NK-92 (cell line): ENCODE results near the gene RDH12.
"Not testable (repeated sequence)": the region's sequence is repeated elsewhere in the genome, so short reads cannot be mapped to it uniquely, and the experiment has no call there.

Experiments
- DNase-seq: peaks from one replicate; lab custom pipeline; 2025; ENCODE audit not compliant: unreplicated experiment; lab: John Stamatoyannopoulos, UW

RDH12 gene

DNA sequence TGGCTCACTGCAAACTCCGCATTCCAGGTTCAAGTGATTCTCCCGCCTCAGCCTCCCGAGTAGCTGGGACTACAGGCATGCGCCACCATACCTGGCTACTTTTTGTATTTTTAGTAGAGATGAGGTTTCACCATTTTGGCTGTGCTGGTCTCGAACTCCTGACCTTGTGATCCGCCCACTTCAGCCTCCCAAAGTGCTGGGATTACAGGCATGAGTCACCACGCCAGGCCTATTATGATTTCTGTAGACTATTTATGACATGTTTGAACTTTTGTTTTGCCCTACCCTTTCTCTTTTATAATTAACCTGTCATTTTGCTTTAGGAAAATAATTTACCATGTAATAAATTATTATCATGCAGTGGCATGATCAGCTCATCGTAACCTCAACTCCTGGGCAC is at the start of gene RDH12:
Gene RDH12, plus strand, starts transcription at position 395 of the 400 bp plus-strand sequence. CDS start 20,757 bp downstream, outside the sequence.
- not testable (repeated sequence) for DNase-seq

GRCh38 chr14:67652189-67652588 is 49.5 kb upstream of the RDH12 start:
- no peak for DNase-seq

DNA sequence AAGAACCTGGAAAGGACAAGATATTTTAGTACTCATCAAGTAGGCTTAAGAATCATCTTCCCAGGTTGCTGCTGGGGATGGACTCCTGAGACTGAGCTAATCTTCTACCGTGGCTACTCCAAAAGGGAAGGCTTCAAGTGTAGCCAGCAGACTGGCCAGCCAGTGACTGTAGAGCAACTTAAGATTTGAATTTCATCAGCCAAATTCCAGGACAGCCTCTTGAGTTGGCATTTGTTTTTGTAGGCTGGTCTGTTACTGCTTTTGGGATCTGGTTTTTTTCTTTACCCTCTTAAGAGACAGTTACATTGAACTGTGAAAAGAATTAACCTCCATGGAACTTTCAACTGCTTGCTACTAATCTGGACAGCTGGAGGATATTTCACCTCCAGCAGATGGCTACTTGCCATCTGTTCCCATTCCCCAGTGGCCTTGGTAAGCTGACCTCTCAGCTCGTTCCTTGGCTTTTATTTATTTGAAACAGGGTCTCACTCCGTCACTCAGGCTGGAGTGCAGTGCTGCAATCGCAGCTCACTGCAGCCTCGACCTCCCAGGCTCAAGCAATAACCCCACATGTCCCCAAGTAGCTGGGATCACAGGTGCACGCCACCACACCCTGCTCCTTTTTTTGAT is 47.9 kb upstream of the RDH12 start:
- DNase-seq = no peak

- DNase-seq = no peak
Measured at GRCh38 chr14:67663633-67664032, 38.1 kb upstream of the RDH12 start.

DNA sequence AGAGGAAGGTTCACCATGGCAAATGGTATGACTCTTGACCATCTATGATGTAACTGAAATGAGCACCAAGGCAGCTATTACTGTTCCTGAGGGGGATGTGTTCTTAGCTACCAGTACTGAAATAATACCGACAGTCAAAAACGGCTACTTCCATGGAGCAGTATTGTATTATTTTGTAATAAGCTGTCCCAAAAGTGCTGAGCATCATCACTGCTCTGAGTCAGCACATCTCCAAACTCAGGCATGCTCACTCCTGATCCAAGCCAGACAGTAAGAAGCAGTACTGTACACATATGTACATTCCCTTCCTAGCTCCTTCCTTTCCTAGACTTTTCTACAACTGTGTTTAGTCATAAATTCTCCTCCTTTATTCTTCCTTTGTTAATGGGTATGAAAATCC is 35.8 kb upstream of the RDH12 start:
- no peak for DNase-seq

- no peak for DNase-seq
Measured at GRCh38 chr14:67666750-67667449, 34.8 kb upstream of the RDH12 start.

- no peak for DNase-seq
Measured at GRCh38 chr14:67668559-67668958, 33.1 kb upstream of the RDH12 start.

DNA sequence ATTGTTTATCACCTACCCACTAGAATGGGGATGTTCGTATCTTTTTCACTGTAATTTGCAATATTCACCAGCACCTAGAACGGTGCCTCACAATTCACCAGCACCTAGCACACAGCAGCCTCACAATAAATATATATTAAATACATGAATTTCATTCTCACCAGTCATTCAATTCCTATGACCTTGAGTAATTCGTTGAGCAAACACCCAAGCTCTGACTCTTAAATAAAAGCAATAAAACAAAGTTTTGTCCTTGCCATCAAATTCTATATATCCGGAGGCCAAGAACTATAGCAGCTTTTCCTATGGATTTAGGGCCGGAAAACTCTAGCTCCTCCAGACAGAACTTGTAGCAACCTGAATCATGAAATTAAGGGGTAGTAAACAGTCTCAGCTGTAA is 28.2 kb upstream of the RDH12 start:
- DNase-seq = no peak

- no peak for DNase-seq
Measured at GRCh38 chr14:67674139-67674479, 27.6 kb upstream of the RDH12 start.

- no peak for DNase-seq
Measured at GRCh38 chr14:67674480-67675218, 27.0 kb upstream of the RDH12 start, which contains the start of gene VTI1B. Gene VTI1B, minus strand, starts transcription at chr14:67674632. Its CDS starts 143 bp downstream, at chr14:67674489.

DNA sequence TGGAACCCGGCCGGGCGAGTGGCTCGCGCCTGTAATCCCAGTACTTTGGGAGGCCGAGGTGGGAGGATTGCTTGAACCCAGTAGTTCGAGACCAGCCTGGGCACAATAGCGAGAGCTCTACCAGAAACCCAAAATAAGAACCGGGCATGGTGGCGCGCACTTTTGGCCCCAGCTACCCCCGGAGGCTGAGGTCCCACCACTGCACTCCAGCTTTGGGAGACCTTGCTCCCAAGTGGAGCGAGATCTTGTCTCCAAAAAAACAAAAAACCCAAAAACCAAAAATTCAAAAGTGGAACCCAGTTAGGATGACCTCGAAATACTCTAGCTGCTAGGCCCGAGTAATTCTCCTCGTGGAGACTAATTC is 26.5 kb upstream of the RDH12 start:
- DNase-seq = no peak

DNA sequence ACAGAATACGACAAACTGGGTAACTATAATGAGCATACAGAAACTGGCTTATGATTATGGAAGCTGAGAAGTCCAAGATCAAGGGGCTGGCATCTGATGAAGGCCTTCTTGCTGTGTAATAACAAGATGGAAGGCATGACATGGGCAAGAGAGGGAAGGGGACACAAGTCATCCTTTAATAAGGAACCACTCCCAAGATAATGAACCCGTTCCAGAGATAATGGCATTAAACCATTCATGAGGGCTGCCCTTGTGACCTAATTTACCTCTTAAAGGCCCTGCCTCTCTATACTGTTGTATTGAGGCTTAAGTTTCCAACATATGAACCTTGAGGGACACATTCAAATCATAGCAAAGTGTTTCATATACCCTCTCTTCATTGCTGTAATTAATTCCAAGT is 22.7 kb upstream of the RDH12 start:
- DNase-seq = no peak

DNA sequence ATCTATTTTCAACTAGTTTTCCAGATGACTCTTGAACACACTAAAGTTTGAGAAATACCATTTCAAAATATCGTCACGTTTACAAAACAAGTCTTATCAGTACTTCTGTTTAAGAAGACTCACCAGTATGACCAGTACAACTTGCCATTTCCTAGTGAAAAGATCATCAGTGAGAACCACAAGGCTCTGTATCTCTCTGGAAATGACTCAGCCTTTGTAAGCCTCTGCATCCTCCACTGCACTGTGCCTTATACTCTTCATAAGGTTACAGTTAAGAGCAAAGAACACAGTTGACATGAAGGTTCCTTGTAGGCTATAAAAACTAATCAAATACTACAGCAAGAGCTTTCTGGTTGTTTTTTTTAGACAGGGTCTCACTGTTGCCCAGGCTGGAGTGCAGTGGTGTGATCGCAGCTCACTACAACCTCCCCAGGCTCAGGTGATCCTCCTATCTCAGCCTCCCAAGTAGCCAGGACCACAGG is 21.5 kb upstream of the RDH12 start:
- DNase-seq = no peak

DNA sequence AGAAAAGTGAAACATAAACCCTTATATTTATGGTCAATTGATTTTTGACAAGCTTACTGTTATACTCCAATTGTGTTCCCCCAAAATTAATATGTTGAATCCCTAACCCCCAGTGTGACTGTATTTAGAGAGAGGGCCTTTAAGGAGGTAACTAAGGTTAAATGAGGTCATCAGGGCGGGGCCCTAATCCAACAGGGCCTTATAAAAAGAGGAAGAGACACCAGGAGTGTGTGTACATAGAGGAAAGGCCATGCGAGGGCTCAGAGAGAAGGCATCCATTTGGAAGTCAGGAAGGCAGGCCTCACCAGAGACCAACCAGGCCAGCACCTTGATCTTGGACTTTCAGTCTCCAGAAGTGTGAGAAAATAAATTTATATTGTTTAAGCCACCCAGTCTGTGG is 20.7 kb upstream of the RDH12 start:
- DNase-seq = no peak

GRCh38 chr14:67683842-67684241 is 17.8 kb upstream of the RDH12 start:
- no peak for DNase-seq

DNA sequence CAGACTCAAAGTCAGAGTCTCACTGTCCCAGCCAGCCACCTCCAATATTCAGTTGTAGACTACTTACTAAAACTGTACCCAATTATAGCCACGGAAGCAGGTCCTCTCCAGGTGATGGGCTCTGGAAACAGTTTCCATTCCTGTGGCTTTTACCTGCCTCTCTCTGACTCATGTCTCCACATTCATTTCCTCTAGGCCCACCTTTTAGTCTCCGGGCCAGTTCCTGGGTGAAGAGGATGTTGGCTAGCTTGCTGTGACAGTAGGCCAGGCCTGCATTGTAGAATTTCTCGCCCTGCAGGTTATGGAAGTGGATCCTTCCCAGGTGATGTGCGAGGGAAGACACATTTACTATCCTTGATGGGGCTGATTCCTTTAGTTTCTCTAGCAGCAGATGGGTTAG is 11.7 kb upstream of the RDH12 start:
- no peak for DNase-seq

DNA sequence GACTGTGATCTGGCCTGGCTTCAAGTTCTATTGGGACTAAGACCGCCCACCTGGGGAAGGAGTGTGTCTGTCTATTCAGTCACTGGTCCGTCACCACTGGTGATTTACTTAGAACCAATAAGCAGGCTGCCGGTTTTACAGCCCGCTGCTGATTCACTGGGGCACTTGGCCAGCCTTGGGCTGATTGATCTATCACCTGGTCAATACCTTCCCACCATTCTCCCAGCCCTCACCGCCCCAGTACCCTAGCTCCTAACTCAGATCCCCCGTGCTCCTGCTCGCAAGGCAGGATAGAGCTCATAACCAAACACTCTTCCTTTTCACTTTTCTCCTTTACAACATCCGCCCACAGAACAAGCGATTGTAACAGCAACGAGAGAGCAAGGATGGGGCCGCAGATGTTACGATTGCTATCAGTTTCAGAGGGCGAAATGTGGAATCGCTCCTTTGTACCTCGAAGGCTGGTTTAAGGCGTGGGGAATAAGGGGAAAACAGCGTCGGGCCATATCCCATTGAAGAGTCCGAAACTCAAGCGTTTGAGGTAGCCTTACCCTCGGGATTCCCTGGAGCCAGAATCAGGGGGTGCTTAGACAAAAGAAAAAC is 6.8 kb upstream of the RDH12 start:
- DNase-seq = no peak

- DNase-seq = no peak
Measured at GRCh38 chr14:67695394-67695949, 6.2 kb upstream of the RDH12 start, which contains the start of gene RDH11. Gene RDH11, minus strand, starts transcription at chr14:67695764. Its CDS starts 61 bp downstream, at chr14:67695703.

- DNase-seq = no peak
Measured at GRCh38 chr14:67697006-67697405, 4.7 kb upstream of the RDH12 start.

- DNase-seq = no peak
Measured at GRCh38 chr14:67698179-67698578, 3.5 kb upstream of the RDH12 start.

GRCh38 chr14:67703997-67704396 is 2.3 kb downstream of the RDH12 start:
- DNase-seq = no peak
